ENCODE results near the gene TIMP1. TPM values are rescaled to one million over a fixed set of nuclear protein-coding genes. Genes with fewer than 3 reads are reported as not detected.

TIMP1 gene
- total and polyA plus RNA-seq, 8 donors = 11.5 to 292 (median 105) TPM

DNA sequence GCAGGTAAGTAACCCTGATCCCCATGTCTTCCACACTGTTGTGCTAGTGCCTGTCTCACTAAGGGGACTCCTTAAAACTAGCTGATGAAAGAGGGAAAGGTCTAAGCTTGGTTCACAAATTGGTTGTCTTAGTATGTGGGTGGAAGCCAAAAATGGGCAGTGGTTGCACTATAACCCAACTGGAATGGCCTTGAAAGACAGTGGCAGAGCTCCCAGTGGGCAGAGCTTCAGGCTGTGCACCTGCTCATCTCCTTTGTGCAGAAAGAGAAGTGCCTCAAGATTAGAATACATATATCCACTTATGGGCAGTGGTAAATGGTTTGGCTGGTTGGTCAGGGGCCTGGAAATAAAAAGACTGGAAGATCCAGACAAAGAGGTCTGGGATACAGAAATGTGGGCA, 30.2 kb downstream of the TIMP1 start:
- TF ChIP-seq, protein P1, sequence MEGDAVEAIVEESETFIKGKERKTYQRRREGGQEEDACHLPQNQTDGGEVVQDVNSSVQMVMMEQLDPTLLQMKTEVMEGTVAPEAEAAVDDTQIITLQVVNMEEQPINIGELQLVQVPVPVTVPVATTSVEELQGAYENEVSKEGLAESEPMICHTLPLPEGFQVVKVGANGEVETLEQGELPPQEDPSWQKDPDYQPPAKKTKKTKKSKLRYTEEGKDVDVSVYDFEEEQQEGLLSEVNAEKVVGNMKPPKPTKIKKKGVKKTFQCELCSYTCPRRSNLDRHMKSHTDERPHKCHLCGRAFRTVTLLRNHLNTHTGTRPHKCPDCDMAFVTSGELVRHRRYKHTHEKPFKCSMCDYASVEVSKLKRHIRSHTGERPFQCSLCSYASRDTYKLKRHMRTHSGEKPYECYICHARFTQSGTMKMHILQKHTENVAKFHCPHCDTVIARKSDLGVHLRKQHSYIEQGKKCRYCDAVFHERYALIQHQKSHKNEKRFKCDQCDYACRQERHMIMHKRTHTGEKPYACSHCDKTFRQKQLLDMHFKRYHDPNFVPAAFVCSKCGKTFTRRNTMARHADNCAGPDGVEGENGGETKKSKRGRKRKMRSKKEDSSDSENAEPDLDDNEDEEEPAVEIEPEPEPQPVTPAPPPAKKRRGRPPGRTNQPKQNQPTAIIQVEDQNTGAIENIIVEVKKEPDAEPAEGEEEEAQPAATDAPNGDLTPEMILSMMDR (IDR thresholded peaks at IDR 0.05) = no peak
- no peaks in the 10 kb centered on the region for H3K9me3 ChIP-seq
- H3K4me1 ChIP-seq = no peaks in the 10 kb centered on the region
- no peaks in the 10 kb centered on the region for H3K36me3 ChIP-seq
- ATAC-seq = no peak
- intact Hi-C loops (cut with DNase I) = no loop called here
- DNase-seq = no peak
- H3K27ac ChIP-seq = no peak overlapping the region
- no peak for FAIRE-seq
- no peak overlapping the region for H3K4me3 ChIP-seq
- no peaks in the 10 kb centered on the region for H3K27me3 ChIP-seq

DNA sequence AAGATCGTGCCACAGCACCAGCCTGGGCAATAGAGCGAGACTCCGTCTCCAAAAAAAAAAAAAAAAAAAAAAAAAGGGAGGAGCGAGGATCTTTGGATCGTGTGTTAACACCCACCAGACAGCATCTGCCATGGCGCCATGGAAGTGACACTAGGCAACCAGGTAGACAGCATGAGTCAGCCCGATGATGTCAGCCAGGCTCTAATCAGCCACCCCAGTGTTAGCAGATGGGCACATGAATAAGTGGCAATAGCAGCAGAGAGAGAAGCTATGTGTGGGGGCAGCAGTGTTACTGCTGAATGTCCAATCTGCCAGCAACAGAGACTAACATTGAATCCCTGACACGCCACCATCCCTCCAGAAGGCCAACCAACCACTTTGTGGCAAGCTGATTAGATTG, 30.8 kb downstream of the TIMP1 start:
- FAIRE-seq (no peak), DNase-seq (no peak), ATAC-seq (peak in 1 of 4 donors; percentile 47)
- Histone ChIP-seq H3K27ac (no peak overlapping the region), H3K9me3 (no peaks in the 10 kb centered on the region), H3K27me3 (no peaks in the 10 kb centered on the region), H3K36me3 (no peaks in the 10 kb centered on the region), H3K4me3 (no peak overlapping the region), H3K4me1 (no peaks in the 10 kb centered on the region)
- WGBS, 2 donors = 81 to 82% methylated on average over 8 of the region's 8 CpGs
- TF ChIP-seq, protein P1 (IDR thresholded peaks at IDR 0.05) = no peak
- intact Hi-C loops (cut with DNase I) = no loop called here

GRCh38 chrX:47614618-47615017, 32.4 kb downstream of the TIMP1 start:
- Histone ChIP-seq H3K27ac (no peak overlapping the region), H3K36me3 (no peaks in the 10 kb centered on the region), H3K9me3 (no peaks in the 10 kb centered on the region), H3K4me3 (no peak overlapping the region), H3K4me1 (no peaks in the 10 kb centered on the region), H3K27me3 (no peaks in the 10 kb centered on the region)
- DNase-seq (no peak), ATAC-seq (no peak), FAIRE-seq (no peak)
- 78 to 87% methylated on average over 5 of the region's 5 CpGs for WGBS, 2 donors
- TF ChIP-seq, protein P1 (IDR thresholded peaks at IDR 0.05) = no peak
- intact Hi-C loops (cut with DNase I) = no loop called here

GRCh38 chrX:47618923-47619485, 36.8 kb downstream of the TIMP1 start:
- TF ChIP-seq, protein P1 (IDR thresholded peaks at IDR 0.05) = no peak
- 32 to 49% methylated on average over 32 of the region's 32 CpGs for WGBS, 2 donors
- no peaks in the 10 kb centered on the region for H3K4me1 ChIP-seq
- no peak for ATAC-seq
- H3K9me3 ChIP-seq = no peaks in the 10 kb centered on the region
- H3K4me3 ChIP-seq = peak overlapping the region in 2 of 4 donors; percentile 29 to 43
- intact Hi-C loops (cut with DNase I) = no loop called here
- DNase-seq = no peak
- no peaks in the 10 kb centered on the region for H3K27me3 ChIP-seq
- no peak overlapping the region for H3K27ac ChIP-seq
- no peak for FAIRE-seq
- H3K36me3 ChIP-seq = no peaks in the 10 kb centered on the region

DNA sequence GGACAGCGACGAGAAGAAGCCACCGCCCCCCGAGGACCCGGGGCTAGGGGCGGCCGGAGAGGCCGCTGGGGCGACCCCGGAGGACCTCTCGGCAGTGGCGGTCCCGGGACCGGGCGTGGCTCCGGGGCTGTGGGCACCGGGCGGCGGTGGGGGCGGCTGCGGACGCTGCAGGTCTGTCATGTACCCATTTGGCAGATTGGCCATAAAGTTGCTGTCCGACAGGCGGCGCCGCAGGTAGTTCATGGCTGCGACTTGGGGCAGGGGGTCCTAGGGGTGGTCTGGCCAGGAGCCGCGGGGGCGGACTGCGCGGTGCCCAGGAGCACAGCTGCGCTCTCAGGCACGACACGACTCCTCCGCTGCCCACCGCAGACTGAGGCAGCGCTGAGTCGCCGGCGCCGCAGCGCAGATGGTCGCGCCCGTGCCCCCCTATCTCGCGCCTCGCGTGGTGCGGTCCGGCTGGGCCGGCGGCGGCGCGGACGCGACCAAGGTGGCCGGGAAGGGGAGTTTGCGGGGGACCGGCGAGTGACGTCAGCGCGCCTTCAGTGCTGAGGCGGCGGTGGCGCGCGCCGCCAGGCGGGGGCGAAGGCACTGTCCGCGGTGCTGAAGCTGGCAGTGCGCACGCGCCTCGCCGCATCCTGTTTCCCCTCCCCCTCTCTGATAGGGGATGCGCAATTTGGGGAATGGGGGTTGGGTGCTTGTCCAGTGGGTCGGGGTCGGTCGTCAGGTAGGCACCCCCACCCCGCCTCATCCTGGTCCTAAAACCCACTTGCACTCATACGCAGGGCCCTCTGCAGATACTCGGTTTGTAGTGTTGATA, 37.5 kb downstream of the TIMP1 start, which contains the start of gene SYN1:
SYN1 (minus strand) TSS at position 372 of the 817 bp plus-strand sequence; CDS start at position 243, 129 bp downstream.
- TF ChIP-seq, protein P1 (IDR thresholded peaks at IDR 0.05) = no peak

More for the DNA sequence above, 37.5 kb downstream of the TIMP1 start, which contains the start of gene SYN1:
- H3K4me1 ChIP-seq = no peaks in the 10 kb centered on the region
- intact Hi-C loops (cut with DNase I) = no loop called here
- no peak within 1 kb of the TSS for H3K27ac ChIP-seq
- no peaks in the 10 kb centered on the region for H3K9me3 ChIP-seq
- DNase-seq (peak; percentile 75 to 92 (median 85)), ATAC-seq (peak; percentile 95 to 97 (median 96)), FAIRE-seq (no peak)
- H3K36me3 ChIP-seq = no peaks in the 10 kb centered on the region
- WGBS, 2 donors = 2 to 39% methylated on average over 71 to 88 of the region's 88 CpGs
- peak within 1 kb of the TSS in 2 of 4 donors; percentile 29 to 43 for H3K4me3 ChIP-seq
- no peaks in the 10 kb centered on the region for H3K27me3 ChIP-seq

Data from pancreas (tissue), 10 donors.